ENCODE measurements around the gene ID3. TPM values are rescaled to one million over a fixed set of nuclear protein-coding genes. Genes with fewer than 3 reads are reported as not detected.
A peak's percentile ranks its signal among the peaks of the same experiment; 100 is the strongest.

Gene ID3
- total and polyA plus RNA-seq, 10 donors: 49.5 to 122 (median 71.6) TPM

DNA sequence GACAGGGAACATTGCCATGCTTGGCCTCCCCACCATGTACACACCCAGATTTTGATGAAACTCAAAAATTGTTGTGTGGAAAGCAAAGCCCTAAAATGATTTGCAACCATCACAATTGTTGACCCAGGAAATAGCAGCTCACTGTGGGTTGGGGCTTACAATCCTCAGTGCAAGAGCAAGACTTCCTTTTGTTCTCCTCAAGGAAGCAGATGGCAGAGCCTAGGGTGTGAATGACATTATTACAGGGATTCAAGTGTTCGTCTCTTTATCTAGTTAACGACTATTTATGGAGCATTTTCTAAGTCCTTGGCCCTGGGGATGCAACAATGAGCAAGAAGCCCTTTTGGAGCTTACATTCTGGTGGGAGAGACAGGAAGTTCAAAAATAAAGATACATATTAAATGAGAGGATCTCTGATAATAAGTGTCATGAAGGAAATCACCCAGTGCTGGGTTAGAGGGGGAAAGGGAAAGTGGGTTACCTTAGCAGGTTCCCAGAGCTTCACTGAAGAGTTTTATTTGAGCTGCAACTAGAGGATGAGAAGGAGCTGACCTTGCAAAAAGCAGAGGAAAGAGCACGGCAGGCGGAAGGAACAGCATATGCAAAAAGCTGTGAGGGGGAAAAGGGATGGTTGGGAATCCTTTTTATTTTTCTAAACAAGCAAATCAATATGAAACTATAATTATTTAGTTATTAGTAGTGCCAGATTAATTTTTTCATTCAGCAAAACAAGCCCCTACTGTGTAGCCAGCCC, 38.5 kb upstream of the ID3 start:
- Histone ChIP-seq H3K27ac (peak overlapping the region in 7 of 8 donors; percentile 9 to 65 (median 29)), H3K36me3 (no peaks in the 10 kb centered on the region), H3K9me3 (no peaks in the 10 kb centered on the region), H3K4me3 (no peak overlapping the region), H3K4me1 (peaks cover 37 to 98% (median 80%) of the 10 kb centered on the region in 6 donors), H3K27me3 (replicated peaks in 1 of 7) (no peaks in the 10 kb centered on the region)
- TF ChIP-seq POLR2A (IDR thresholded peaks at IDR 0.05) (no peak), POLR2AphosphoS5 (IDR thresholded peaks at IDR 0.05) (no peak), CTCF (IDR thresholded peaks at IDR 0.05 in 8 of 11, conservative IDR thresholded peaks at IDR 0.05 in 3 of 11) (no peak)
- WGBS, 5 donors: 33 to 53% (median 38%) methylated on average over 4 of the region's 4 CpGs
- DNase-seq: no peak
- intact Hi-C loops (cut with DNase I; ENCODE audit: low total_unique reads): no loop called here

DNA sequence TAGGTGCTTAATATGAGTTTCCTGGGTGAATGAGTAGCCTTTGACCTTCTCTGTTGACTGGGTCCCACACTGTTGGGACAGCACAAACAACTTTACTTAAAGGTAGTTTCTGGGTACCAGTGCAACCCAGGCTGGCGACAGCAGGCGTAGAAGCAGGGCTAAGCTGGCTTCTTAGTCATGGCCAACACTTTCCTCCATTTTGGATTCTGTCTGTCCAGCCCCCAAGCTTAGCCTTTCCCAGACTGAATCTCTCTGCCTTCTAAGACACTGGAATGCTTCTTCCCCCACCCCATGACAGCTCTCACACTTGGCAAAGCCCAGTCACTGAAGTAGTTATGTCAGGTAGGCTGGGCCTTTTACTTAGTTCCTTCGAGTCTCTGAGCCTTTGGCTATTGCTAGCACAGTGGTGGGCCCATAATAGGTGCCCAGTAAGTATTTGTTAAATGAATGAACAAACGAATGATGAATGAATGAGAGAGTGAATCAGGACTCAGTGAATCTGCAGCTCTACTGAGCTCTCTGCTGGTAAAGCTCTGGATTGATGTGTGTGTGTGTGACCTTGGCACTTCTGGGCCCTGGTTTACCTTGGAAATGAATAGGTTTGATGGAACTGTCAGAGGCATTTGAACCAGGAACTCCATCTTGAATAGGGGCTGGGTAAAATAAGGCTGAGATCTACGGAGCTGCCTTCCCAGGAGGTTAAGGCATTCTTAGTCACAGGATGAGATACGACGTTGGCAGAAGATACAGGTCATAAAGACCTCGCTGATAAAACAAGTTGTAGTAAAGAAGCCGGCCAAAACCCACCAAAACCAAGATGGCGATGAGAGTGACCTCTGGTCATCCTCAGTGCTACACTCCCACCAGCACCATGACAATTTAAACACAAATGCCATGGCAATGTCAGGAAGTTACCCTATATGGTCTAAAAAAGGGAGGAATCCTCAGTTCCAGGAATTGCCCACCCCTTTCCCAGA, 37.4 kb upstream of the ID3 start:
- Histone ChIP-seq H3K27me3 (replicated peaks in 1 of 7) (no peaks in the 10 kb centered on the region), H3K4me1 (peaks cover 48 to 98% (median 81%) of the 10 kb centered on the region in 6 donors), H3K27ac (peak overlapping the region in 2 of 8 donors; percentile 15 to 65), H3K36me3 (no peaks in the 10 kb centered on the region), H3K9me3 (no peaks in the 10 kb centered on the region), H3K4me3 (no peak overlapping the region)
- DNase-seq: no peak
- no peak for TF ChIP-seq POLR2AphosphoS5 (IDR thresholded peaks at IDR 0.05)
- TF ChIP-seq POLR2A (IDR thresholded peaks at IDR 0.05): no peak
- TF ChIP-seq CTCF (IDR thresholded peaks at IDR 0.05 in 8 of 11, conservative IDR thresholded peaks at IDR 0.05 in 3 of 11): no peak
- intact Hi-C loops (cut with DNase I; ENCODE audit: low total_unique reads): no loop called here
- 88 to 93% (median 91%) methylated on average over 10 of the region's 10 CpGs for WGBS, 5 donors

- intact Hi-C loops (cut with DNase I; ENCODE audit: low total_unique reads): no loop called here
- Histone ChIP-seq H3K36me3 (no peaks in the 10 kb centered on the region), H3K4me3 (no peak overlapping the region), H3K9me3 (no peaks in the 10 kb centered on the region), H3K4me1 (peaks cover 53 to 98% (median 83%) of the 10 kb centered on the region in 6 donors), H3K27ac (peak overlapping the region in 5 of 8 donors; percentile 17 to 87 (median 65)), H3K27me3 (replicated peaks in 1 of 7) (no peaks in the 10 kb centered on the region)
- WGBS, 5 donors: 37 to 61% (median 54%) methylated on average over 5 to 7 of the region's 7 CpGs
- peak in 2 of 3 donors; percentile 65 to 76 for TF ChIP-seq POLR2AphosphoS5 (IDR thresholded peaks at IDR 0.05)
- TF ChIP-seq POLR2A (IDR thresholded peaks at IDR 0.05): no peak
- TF ChIP-seq CTCF (IDR thresholded peaks at IDR 0.05 in 8 of 11, conservative IDR thresholded peaks at IDR 0.05 in 3 of 11): no peak
- DNase-seq: peak; percentile 87
Measured at GRCh38 chr1:23594927-23595353, 35.6 kb upstream of the ID3 start.
